Lower leg skin (tissue), 4 donors: ENCODE results near the gene MIER2. TPM values are rescaled to one million over a fixed set of nuclear protein-coding genes. Genes with fewer than 3 reads are reported as not detected.
"Not testable (repeated sequence)": the region's sequence is repeated elsewhere in the genome, so short reads cannot be mapped to it uniquely, and the experiment has no call there.

Experiments
- DNase-seq, 2 donors: peaks; one replicate each; pipeline ENCODE4 v3.0.0-alpha.2; 2019; ENCODE audit warnings: low spot score in 2 of 2
- H3K4me3 ChIP-seq: fragments of 200-600 bp; sonication (generic); 2 replicates; pipeline ENCODE4 v1.5.1; 2017; ENCODE audit warnings: mild to moderate bottlenecking, low read depth; ENCODE audit not compliant: poor library complexity, severe bottlenecking
- CTCF ChIP-seq, 3 donors: fragments of 450-650 bp; IDR thresholded peaks; one replicate each; pipeline ENCODE4 v1.5.1; 2016; ENCODE audit warnings: antibody characterized with exemption in 3 of 3, mild to moderate bottlenecking in 3 of 3, moderate library complexity in 2 of 3
- POLR2A ChIP-seq, 2 donors: fragments of 450-650 bp; IDR thresholded peaks; one replicate each; pipeline ENCODE4 v1.6.1; 2016 to 2017; ENCODE audit warnings: antibody characterized with exemption in 2 of 2, mild to moderate bottlenecking in 1 of 2, moderate library complexity in 1 of 2
- WGBS, 2 donors: methylation state at CpG; one replicate each; pipeline ENCODE4 v1.1.5; 2018; 5-methylcytosine and 5-hydroxymethylcytosine counted together
- intact Hi-C: fragments of 100-400 bp; cut with DNase I; formaldehyde crosslinking; loops from one replicate; pipeline ENCODE4 v1.15.0; 2023; ENCODE audit warnings: low total_unique reads
- total RNA-seq, 4 donors: library from RNA; depleted of rRNA; stranded (reverse); fragments of >200 nt; gene quantifications; one replicate each; pipeline ENCODE4 v1.1.0, GENCODE V29; 2016

Gene MIER2
- total RNA-seq, 4 donors from 2014 or later: 24.6 to 76.3 (median 51.8) TPM

GRCh38 chr19:275000-275399 lies 69.6 kb downstream of the MIER2 start:
- WGBS, 2 donors: 89 to 91% methylated on average over 9 of the region's 9 CpGs
- TF ChIP-seq POLR2A (IDR thresholded peaks at IDR 0.05): no peak
- no peak for TF ChIP-seq CTCF (IDR thresholded peaks at IDR 0.05)
- intact Hi-C loops: no loop called here
- H3K4me3 ChIP-seq: no peak overlapping the region
- no peak for DNase-seq

- no peak for DNase-seq
- no peak overlapping the region for H3K4me3 ChIP-seq
- TF ChIP-seq CTCF (IDR thresholded peaks at IDR 0.05): no peak
- no peak for TF ChIP-seq POLR2A (IDR thresholded peaks at IDR 0.05)
- intact Hi-C loops: no loop called here
- 90% methylated on average over 6 of the region's 6 CpGs for WGBS, 2 donors
These were observed 71.2 kb downstream of the MIER2 start for GRCh38 chr19:273393-273792.

- WGBS, 2 donors: 51 to 60% methylated on average over 6 of the region's 6 CpGs
- intact Hi-C loops: no loop called here
- no peak overlapping the region for H3K4me3 ChIP-seq
- no peak for DNase-seq
- TF ChIP-seq POLR2A (IDR thresholded peaks at IDR 0.05) (no peak), CTCF (IDR thresholded peaks at IDR 0.05) (no peak)
These were observed 72.7 kb downstream of the MIER2 start for GRCh38 chr19:271856-272255.

GRCh38 chr19:270766-271318 lies 73.8 kb downstream of the MIER2 start:
- whole genome bisulfite sequencing, 2 donors: 77 to 89% methylated on average over 10 to 12 of the region's 12 CpGs
- DNase-seq, intact Hi-C loops, H3K4me3 ChIP-seq: not testable (repeated sequence)

GRCh38 chr19:269241-269640 lies 75.4 kb downstream of the MIER2 start:
- no peak overlapping the region for H3K4me3 ChIP-seq
- intact Hi-C loops: no loop called here
- no peak for DNase-seq
- no peak for TF ChIP-seq CTCF (IDR thresholded peaks at IDR 0.05)
- no peak for TF ChIP-seq POLR2A (IDR thresholded peaks at IDR 0.05)

GRCh38 chr19:262125-262524 lies 82.5 kb downstream of the MIER2 start:
- DNase-seq: no peak
- WGBS, 2 donors: 86 to 88% methylated on average over 1 of the region's 1 CpG
- intact Hi-C loops: no loop called here
- no peak for TF ChIP-seq POLR2A (IDR thresholded peaks at IDR 0.05)
- TF ChIP-seq CTCF (IDR thresholded peaks at IDR 0.05): no peak
- no peak overlapping the region for H3K4me3 ChIP-seq

- 74 to 76% methylated on average over 3 of the region's 3 CpGs for WGBS, 2 donors
- intact Hi-C loops, DNase-seq, H3K4me3 ChIP-seq: not testable (repeated sequence)
These were observed 87.8 kb downstream of the MIER2 start for GRCh38 chr19:256804-257203.
